Lower lobe of right lung (tissue), 2 donors: ENCODE results near the gene SLC46A3. TPM values are rescaled to one million over a fixed set of nuclear protein-coding genes. Genes with fewer than 3 reads are reported as not detected.

Experiments
- ATAC-seq, 2 donors: fragments of 200-7000 bp; cut with Tn5 transposase; one replicate each; pipeline ENCODE4 v1.9.1; 2020 to 2022; ENCODE audit warnings: mild to moderate bottlenecking in 2 of 2, moderate library complexity in 2 of 2
- DNase-seq: peaks from one replicate; pipeline ENCODE4 v3.0.0-alpha.2; 2020
- H3K27ac ChIP-seq: fragments of 200-600 bp; one replicate; pipeline ENCODE4 v1.8.0; 2022
- H3K27me3 ChIP-seq: fragments of 200-600 bp; one replicate; pipeline ENCODE4 v1.8.0; 2022; ENCODE audit warnings: low read depth
- H3K36me3 ChIP-seq: fragments of 200-600 bp; one replicate; pipeline ENCODE4 v1.8.0; 2022; ENCODE audit warnings: mild to moderate bottlenecking
- H3K4me1 ChIP-seq: fragments of 200-600 bp; one replicate; pipeline ENCODE4 v1.8.0; 2022
- H3K4me3 ChIP-seq: fragments of 200-600 bp; one replicate; pipeline ENCODE4 v1.8.0; 2022; ENCODE audit warnings: mild to moderate bottlenecking
- H3K9me3 ChIP-seq: fragments of 200-600 bp; one replicate; pipeline ENCODE4 v1.8.0; 2022
- intact Hi-C: fragments of 100-400 bp; cut with DNase I; formaldehyde crosslinking; loops from one replicate; pipeline ENCODE4 v1.11.0; 2022
- total RNA-seq: library from RNA; stranded (reverse); fragmentation: NEBNext Ultra II Directional; extraction: Animal tissue kit (Norgen Biotek cat#: 25700); gene quantifications from one replicate; pipeline ENCODE4 v1.2.1, GENCODE V29; 2021
- TF ChIP-seq, protein P1 (sequence below): fragments of 200-600 bp; IDR thresholded peaks from one replicate; pipeline ENCODE4 v1.8.0; 2022; ENCODE audit warnings: antibody characterized with exemption, mild to moderate bottlenecking
- donor health status: DM: no; HTN: yes; CAD: no; lungs with severe emphysema.

SLC46A3 gene
- total RNA-seq, 1 donor from 2014 or later = 22.7 TPM

DNA sequence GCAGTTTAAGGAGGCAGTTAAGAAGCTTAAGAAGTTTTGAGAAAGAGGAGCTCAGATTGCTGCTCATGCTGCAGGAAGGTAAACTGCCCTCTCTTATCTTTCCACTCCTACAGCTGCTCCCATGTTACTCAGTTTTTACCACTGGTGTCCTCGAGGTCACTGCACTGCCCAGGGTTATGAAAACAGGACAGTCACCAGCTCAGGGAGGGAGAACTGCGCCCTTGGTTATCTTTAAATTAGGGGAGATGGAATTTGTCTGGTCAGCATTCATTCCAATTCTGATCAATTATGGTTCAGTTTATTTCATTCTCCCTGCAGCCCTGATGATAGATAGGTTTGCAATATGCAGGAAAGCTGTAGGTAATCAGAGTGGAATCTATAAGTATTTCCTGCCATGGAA, 10.8 kb upstream of the SLC46A3 start:
- Histone ChIP-seq H3K9me3 (no peaks in the 10 kb centered on the region), H3K36me3 (no peaks in the 10 kb centered on the region), H3K27ac (no peak overlapping the region), H3K4me3 (no peak overlapping the region), H3K27me3 (no peaks in the 10 kb centered on the region), H3K4me1 (no peaks in the 10 kb centered on the region)
- intact Hi-C loops = no loop called here
- no peak for ATAC-seq
- DNase-seq = no peak
- TF ChIP-seq, protein P1, sequence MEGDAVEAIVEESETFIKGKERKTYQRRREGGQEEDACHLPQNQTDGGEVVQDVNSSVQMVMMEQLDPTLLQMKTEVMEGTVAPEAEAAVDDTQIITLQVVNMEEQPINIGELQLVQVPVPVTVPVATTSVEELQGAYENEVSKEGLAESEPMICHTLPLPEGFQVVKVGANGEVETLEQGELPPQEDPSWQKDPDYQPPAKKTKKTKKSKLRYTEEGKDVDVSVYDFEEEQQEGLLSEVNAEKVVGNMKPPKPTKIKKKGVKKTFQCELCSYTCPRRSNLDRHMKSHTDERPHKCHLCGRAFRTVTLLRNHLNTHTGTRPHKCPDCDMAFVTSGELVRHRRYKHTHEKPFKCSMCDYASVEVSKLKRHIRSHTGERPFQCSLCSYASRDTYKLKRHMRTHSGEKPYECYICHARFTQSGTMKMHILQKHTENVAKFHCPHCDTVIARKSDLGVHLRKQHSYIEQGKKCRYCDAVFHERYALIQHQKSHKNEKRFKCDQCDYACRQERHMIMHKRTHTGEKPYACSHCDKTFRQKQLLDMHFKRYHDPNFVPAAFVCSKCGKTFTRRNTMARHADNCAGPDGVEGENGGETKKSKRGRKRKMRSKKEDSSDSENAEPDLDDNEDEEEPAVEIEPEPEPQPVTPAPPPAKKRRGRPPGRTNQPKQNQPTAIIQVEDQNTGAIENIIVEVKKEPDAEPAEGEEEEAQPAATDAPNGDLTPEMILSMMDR = no peak

- Histone ChIP-seq H3K4me3 (no peak overlapping the region), H3K9me3 (no peaks in the 10 kb centered on the region), H3K27me3 (no peaks in the 10 kb centered on the region), H3K36me3 (no peaks in the 10 kb centered on the region), H3K4me1 (no peaks in the 10 kb centered on the region), H3K27ac (no peak overlapping the region)
- no peak for ATAC-seq
- DNase-seq = no peak
- TF ChIP-seq, protein P1 = no peak
- intact Hi-C loops = no loop called here
Observed at GRCh38 chr13:28728642-28729041, 9.9 kb upstream of the SLC46A3 start.

- Histone ChIP-seq H3K4me3 (no peak overlapping the region), H3K27ac (no peak overlapping the region), H3K9me3 (no peaks in the 10 kb centered on the region), H3K4me1 (no peaks in the 10 kb centered on the region), H3K27me3 (no peaks in the 10 kb centered on the region), H3K36me3 (no peaks in the 10 kb centered on the region)
- ATAC-seq (no peak), DNase-seq (no peak)
- intact Hi-C loops = no loop called here
- TF ChIP-seq, protein P1 = no peak
Observed at GRCh38 chr13:28725046-28725610, 6.4 kb upstream of the SLC46A3 start.

DNA sequence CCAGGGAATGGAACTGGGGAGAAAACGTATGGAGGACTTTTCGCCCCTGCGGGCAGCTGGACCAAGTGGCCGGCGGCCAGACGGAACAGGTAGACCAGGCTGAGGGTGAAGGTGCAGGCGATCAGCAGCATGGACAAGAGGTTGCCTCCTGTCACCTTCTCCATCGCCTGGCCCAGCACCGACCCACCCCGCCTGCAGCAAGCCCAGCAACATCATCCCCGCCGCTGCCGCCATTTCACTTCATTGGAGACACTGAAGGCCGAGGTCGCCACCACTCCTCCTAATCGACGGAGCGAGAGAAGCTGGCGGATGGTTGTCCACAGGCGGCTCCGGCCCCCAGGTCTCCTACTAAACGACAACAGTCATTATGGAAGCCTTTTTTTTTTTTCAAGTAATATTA, 5.0 kb upstream of the SLC46A3 start:
- Histone ChIP-seq H3K27me3 (no peaks in the 10 kb centered on the region), H3K36me3 (no peaks in the 10 kb centered on the region), H3K27ac (no peak overlapping the region), H3K4me1 (peaks cover 6% of the 10 kb centered on the region), H3K4me3 (no peak overlapping the region), H3K9me3 (no peaks in the 10 kb centered on the region)
- DNase-seq (no peak), ATAC-seq (no peak)
- TF ChIP-seq, protein P1 = no peak
- intact Hi-C loops = no loop called here

DNA sequence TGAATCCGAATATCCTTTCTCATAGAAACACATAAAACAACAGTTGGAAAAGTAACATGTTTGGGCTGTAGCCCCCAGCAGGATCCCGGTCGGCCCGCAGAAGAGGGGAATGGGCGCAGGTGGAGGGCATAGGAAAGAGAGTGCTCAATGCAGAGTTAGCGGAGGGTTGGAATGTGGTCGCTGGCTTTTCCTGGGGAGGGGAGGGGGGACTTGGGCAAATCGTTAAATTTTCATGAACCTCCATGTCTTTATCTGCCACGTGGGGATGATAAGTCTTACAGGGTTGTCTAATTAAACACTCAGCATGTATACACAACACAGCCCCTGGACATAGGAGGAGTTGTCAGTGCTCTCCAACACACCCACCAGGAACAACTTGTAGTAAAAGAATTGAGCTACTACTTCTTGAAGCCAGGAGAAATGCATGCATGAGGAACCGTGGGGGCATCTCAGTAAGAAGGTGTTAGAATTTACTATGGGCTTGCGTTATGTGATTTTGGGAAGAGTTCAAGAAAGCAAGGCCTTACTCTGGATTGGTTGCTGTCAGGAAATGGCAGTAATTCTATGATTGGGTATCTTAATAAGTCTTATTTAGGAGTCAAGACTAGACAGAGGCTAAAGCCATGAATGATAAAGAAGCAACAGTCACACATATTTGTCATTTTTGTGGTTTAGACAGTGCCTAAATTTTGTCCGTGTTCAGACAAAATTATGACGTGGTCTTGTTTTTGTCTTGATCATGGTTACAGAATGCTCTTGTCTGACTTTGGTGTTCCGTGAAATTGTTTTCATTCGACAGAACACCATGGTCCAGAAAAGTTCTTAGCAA, 671 bp upstream of the SLC46A3 start:
- peaks cover 7% of the 10 kb centered on the region for H3K36me3 ChIP-seq
- peak overlapping the region; percentile 97 for H3K27ac ChIP-seq
- H3K4me1 ChIP-seq = peaks cover 31% of the 10 kb centered on the region
- intact Hi-C loops = no loop called here
- TF ChIP-seq, protein P1 = no peak
- H3K4me3 ChIP-seq = peak overlapping the region; percentile 81
- no peaks in the 10 kb centered on the region for H3K27me3 ChIP-seq
- no peaks in the 10 kb centered on the region for H3K9me3 ChIP-seq
- ATAC-seq (no peak), DNase-seq (no peak)
